HEK293 (cell line): Measurements from ENCODE around the gene PI16.

ENCODE experiments used
- CTCF ChIA-PET: fragments of 350-600 bp; formaldehyde crosslinking; extraction: SDS; loops from one replicate; lab custom pipeline; 2021; ENCODE audit warnings: antibody characterized with exemption; lab: Yijun Ruan, JAX
- POLR2A ChIA-PET: fragments of 300-600 bp; formaldehyde crosslinking; extraction: SDS; loops from one replicate; lab custom pipeline; 2020; ENCODE audit warnings: antibody characterized with exemption, inconsistent platforms; lab: Yijun Ruan, JAX
- H3K27ac ChIP-seq: fragments of 200-500 bp; sonication (Bioruptor generic); 2 replicates; pipeline ENCODE4 v1.5.1; 2014; ENCODE audit warnings: low read depth, low read length, control low read depth, inconsistent platforms; ENCODE audit errors: extremely low read depth
- H3K36me3 ChIP-seq, 2 experiments: fragments of 200-500 bp in 1 of 2; sonication (Bioruptor generic) in 1 of 2; 1 replicate in 1 of 2; 2 replicates in 1 of 2; pipeline ENCODE4 v1.5.1; 2014 to 2017; ENCODE audit warnings: inconsistent platforms in 2 of 2, low read length in 2 of 2; ENCODE audit not compliant: control insufficient read depth in 2 of 2, insufficient read depth in 1 of 2
- H3K4me1 ChIP-seq: fragments of 200-500 bp; sonication (Bioruptor generic); 2 replicates; pipeline ENCODE4 v1.5.1; 2014; ENCODE audit warnings: mild to moderate bottlenecking, low read length, inconsistent platforms; ENCODE audit not compliant: control insufficient read depth, insufficient read depth
- H3K4me3 ChIP-seq: 2 replicates; pipeline ENCODE4 v1.5.1; 2011; ENCODE audit warnings: low read depth, mild to moderate bottlenecking, control low read depth, low read length, moderate library complexity
- H3K9me3 ChIP-seq: fragments of 200-500 bp; sonication (Bioruptor generic); 2 replicates; pipeline ENCODE4 v1.5.1; 2014; ENCODE audit warnings: low read depth, low read length, inconsistent platforms; ENCODE audit not compliant: control insufficient read depth, insufficient read depth
- IKZF3 ChIP-seq: fragments of 450-650 bp; IDR thresholded peaks from 2 replicates; pipeline ENCODE4 v1.5.0; 2018; ENCODE audit warnings: missing biosample characterization, mild to moderate bottlenecking, missing genetic modification characterization, moderate library complexity
- TRIM28 ChIP-seq: IDR thresholded peaks from 2 replicates; pipeline ENCODE4 v1.6.1; 2011; ENCODE audit warnings: low read length, control low read depth, borderline replicate concordance
- ZBTB1 ChIP-seq: fragments of 450-650 bp; formaldehyde crosslinking; IDR thresholded peaks from 2 replicates; pipeline ENCODE4 v1.5.1; 2016; ENCODE audit warnings: missing biosample characterization, missing genetic modification characterization
- ZBTB20 ChIP-seq: fragments of 450-650 bp; formaldehyde crosslinking; IDR thresholded peaks from 2 replicates; pipeline ENCODE4 v1.5.1; 2016; ENCODE audit warnings: missing biosample characterization, missing genetic modification characterization
- ZNF292 ChIP-seq: fragments of 450-650 bp; formaldehyde crosslinking; IDR thresholded peaks from 2 replicates; pipeline ENCODE4 v1.5.1; 2016; ENCODE audit warnings: low read depth, missing biosample characterization, missing genetic modification characterization, borderline replicate concordance
- ZNF302 ChIP-seq: fragments of 450-650 bp; formaldehyde crosslinking; IDR thresholded peaks from 2 replicates; pipeline ENCODE4 v1.5.1; 2016; ENCODE audit warnings: missing biosample characterization, missing genetic modification characterization, low read depth
- ZNF311 ChIP-seq: fragments of 450-650 bp; formaldehyde crosslinking; IDR thresholded peaks from 2 replicates; pipeline ENCODE4 v1.5.1; 2017; ENCODE audit warnings: missing biosample characterization, missing genetic modification characterization, borderline replicate concordance
- ZNF366 ChIP-seq: fragments of 450-650 bp; formaldehyde crosslinking; conservative IDR thresholded peaks from 2 replicates; pipeline ENCODE4 v1.5.1; 2016; ENCODE audit warnings: missing biosample characterization, missing genetic modification characterization
- ZNF404 ChIP-seq: fragments of 450-650 bp; formaldehyde crosslinking; IDR thresholded peaks from 2 replicates; pipeline ENCODE4 v1.5.1; 2017; ENCODE audit warnings: missing biosample characterization, missing genetic modification characterization
- ZNF423 ChIP-seq: fragments of 450-650 bp; formaldehyde crosslinking; IDR thresholded peaks from 2 replicates; pipeline ENCODE4 v1.5.1; 2016; ENCODE audit warnings: missing biosample characterization, missing genetic modification characterization
- ZNF501 ChIP-seq: fragments of 450-650 bp; formaldehyde crosslinking; IDR thresholded peaks from 2 replicates; pipeline ENCODE4 v1.5.1; 2016; ENCODE audit warnings: missing biosample characterization, missing genetic modification characterization
- ZNF514 ChIP-seq: fragments of 450-650 bp; formaldehyde crosslinking; IDR thresholded peaks from 2 replicates; pipeline ENCODE4 v1.5.1; 2016; ENCODE audit warnings: missing biosample characterization, missing genetic modification characterization
- ZNF521 ChIP-seq: fragments of 450-650 bp; formaldehyde crosslinking; IDR thresholded peaks from 2 replicates; pipeline ENCODE4 v1.5.1; 2017; ENCODE audit warnings: missing biosample characterization, mild to moderate bottlenecking, missing genetic modification characterization
- ZNF529 ChIP-seq: fragments of 450-650 bp; formaldehyde crosslinking; IDR thresholded peaks from 2 replicates; pipeline ENCODE4 v1.5.1; 2017; ENCODE audit warnings: missing genetic modification characterization, missing biosample characterization; ENCODE audit not compliant: insufficient replicate concordance
- ZNF596 ChIP-seq: fragments of 450-650 bp; IDR thresholded peaks from 2 replicates; pipeline ENCODE4 v1.5.0; 2018; ENCODE audit warnings: missing biosample characterization, mild to moderate bottlenecking, missing genetic modification characterization, moderate library complexity
- ZNF629 ChIP-seq: fragments of 450-650 bp; formaldehyde crosslinking; IDR thresholded peaks from 2 replicates; pipeline ENCODE4 v1.5.1; 2017; ENCODE audit warnings: missing biosample characterization, missing genetic modification characterization
- ZNF654 ChIP-seq: fragments of 450-650 bp; formaldehyde crosslinking; IDR thresholded peaks from 2 replicates; pipeline ENCODE4 v1.5.1; 2016; ENCODE audit warnings: low read depth, missing biosample characterization, missing genetic modification characterization
- ZNF792 ChIP-seq: fragments of 450-650 bp; formaldehyde crosslinking; IDR thresholded peaks from 2 replicates; pipeline ENCODE4 v1.5.1; 2016; ENCODE audit warnings: missing biosample characterization, missing genetic modification characterization
- TF ChIP-seq, protein P1 (sequence below): fragments of 450-650 bp; formaldehyde crosslinking; IDR thresholded peaks from 2 replicates; pipeline ENCODE4 v1.5.1; 2017; ENCODE audit warnings: missing biosample characterization, missing genetic modification characterization
- TF ChIP-seq, protein P2 (sequence below): fragments of 450-650 bp; formaldehyde crosslinking; IDR thresholded peaks from 2 replicates; pipeline ENCODE4 v1.5.1; 2016; ENCODE audit warnings: missing biosample characterization, missing genetic modification characterization
- TF ChIP-seq, protein P3 (sequence below): fragments of 450-650 bp; formaldehyde crosslinking; IDR thresholded peaks from 2 replicates; pipeline ENCODE4 v1.5.1; 2016; ENCODE audit warnings: missing biosample characterization, missing genetic modification characterization
- TF ChIP-seq, protein P4 (sequence below): fragments of 450-650 bp; formaldehyde crosslinking; IDR thresholded peaks from 2 replicates; pipeline ENCODE4 v1.5.1; 2017; ENCODE audit warnings: missing biosample characterization, mild to moderate bottlenecking, missing genetic modification characterization, moderate library complexity

The PI16 gene, protein sequence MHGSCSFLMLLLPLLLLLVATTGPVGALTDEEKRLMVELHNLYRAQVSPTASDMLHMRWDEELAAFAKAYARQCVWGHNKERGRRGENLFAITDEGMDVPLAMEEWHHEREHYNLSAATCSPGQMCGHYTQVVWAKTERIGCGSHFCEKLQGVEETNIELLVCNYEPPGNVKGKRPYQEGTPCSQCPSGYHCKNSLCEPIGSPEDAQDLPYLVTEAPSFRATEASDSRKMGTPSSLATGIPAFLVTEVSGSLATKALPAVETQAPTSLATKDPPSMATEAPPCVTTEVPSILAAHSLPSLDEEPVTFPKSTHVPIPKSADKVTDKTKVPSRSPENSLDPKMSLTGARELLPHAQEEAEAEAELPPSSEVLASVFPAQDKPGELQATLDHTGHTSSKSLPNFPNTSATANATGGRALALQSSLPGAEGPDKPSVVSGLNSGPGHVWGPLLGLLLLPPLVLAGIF

DNA sequence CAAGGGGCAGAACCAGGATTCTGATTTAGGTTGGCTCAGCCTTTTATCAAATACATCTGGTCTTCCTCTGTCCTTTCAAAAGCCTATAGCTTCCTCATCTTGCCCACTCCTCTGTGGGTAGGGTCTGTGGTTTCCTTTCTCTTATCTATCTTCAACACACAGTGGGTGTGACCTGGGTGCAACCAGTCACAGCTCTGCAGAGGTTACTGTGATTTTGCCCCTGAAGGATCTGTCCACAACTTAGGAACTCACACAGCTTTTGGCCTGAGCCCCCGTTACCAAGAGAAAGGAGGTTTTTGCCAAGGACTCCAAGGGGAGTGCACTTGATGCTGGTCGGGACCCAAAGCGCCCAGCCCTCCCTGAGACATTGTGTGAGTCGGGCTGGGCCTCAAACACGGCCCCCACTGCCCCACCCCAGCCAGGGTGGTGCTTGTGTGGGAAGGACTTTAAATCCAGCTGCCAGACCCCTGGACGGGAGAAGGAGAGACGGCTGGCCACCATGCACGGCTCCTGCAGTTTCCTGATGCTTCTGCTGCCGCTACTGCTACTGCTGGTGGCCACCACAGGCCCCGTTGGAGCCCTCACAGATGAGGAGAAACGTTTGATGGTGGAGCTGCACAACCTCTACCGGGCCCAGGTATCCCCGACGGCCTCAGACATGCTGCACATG is at the start of gene PI16:
TSS of gene PI16 (plus strand) at position 477 of the 670 bp plus-strand sequence. CDS start at position 500, 23 bp downstream.
- no peak for TF ChIP-seq ZNF596
- TF ChIP-seq ZNF514 (tag by site-specific recombination) = no peak
- TF ChIP-seq ZNF302 = no peak
- TF ChIP-seq IKZF3 (tag by site-specific recombination) = no peak
- TF ChIP-seq, protein P1, sequence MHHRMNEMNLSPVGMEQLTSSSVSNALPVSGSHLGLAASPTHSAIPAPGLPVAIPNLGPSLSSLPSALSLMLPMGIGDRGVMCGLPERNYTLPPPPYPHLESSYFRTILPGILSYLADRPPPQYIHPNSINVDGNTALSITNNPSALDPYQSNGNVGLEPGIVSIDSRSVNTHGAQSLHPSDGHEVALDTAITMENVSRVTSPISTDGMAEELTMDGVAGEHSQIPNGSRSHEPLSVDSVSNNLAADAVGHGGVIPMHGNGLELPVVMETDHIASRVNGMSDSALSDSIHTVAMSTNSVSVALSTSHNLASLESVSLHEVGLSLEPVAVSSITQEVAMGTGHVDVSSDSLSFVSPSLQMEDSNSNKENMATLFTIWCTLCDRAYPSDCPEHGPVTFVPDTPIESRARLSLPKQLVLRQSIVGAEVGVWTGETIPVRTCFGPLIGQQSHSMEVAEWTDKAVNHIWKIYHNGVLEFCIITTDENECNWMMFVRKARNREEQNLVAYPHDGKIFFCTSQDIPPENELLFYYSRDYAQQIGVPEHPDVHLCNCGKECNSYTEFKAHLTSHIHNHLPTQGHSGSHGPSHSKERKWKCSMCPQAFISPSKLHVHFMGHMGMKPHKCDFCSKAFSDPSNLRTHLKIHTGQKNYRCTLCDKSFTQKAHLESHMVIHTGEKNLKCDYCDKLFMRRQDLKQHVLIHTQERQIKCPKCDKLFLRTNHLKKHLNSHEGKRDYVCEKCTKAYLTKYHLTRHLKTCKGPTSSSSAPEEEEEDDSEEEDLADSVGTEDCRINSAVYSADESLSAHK = no peak
- TF ChIP-seq ZNF521 = no peak
- TF ChIP-seq ZBTB1 = no peak
- TF ChIP-seq, protein P2, sequence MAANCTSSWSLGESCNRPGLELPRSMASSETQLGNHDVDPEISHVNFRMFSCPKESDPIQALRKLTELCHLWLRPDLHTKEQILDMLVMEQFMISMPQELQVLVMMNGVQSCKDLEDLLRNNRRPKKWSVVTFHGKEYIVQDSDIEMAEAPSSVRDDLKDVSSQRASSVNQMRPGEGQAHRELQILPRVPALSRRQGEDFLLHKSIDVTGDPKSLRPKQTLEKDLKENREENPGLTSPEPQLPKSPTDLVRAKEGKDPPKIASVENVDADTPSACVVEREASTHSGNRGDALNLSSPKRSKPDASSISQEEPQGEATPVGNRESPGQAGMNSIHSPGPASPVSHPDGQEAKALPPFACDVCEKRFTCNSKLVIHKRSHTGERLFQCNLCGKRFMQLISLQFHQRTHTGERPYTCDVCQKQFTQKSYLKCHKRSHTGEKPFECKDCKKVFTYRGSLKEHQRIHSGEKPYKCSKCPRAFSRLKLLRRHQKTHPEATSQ = no peak
- TF ChIP-seq ZNF423 (tag by site-specific recombination) = no peak
- TF ChIP-seq ZNF311 (tag by site-specific recombination) = no peak
- no peak for TF ChIP-seq ZNF292
- TF ChIP-seq ZNF501 = no peak
- TF ChIP-seq ZNF654 (tag by site-specific recombination) = no peak
- no peak for TF ChIP-seq ZNF529 (tag by site-specific recombination)
- no peak for TF ChIP-seq ZNF404 (tag by site-specific recombination)
- no peak for TF ChIP-seq TRIM28
- TF ChIP-seq ZBTB20 (tag by site-specific recombination) = no peak
- no peak for TF ChIP-seq ZNF366 (tag by site-specific recombination)
- TF ChIP-seq ZNF629 (tag by site-specific recombination) = no peak
- no peak for TF ChIP-seq ZNF792 (tag by site-specific recombination)
- POLR2A ChIA-PET = interaction anchor here (1.7 kb wide), 1 partner anchor 276 kb away, joined by 4 read pairs; the partner anchor contains the start of gene CDKN1A
- CTCF ChIA-PET = interaction anchor here (0.7 to 1.3 kb wide), 4 partner anchors 64 to 513 kb away, joined by 3 to 4 read pairs (median 4); no protein-coding TSS in a partner anchor
- Histone ChIP-seq H3K4me3 (no peak within 1 kb of the TSS), H3K9me3 (no peaks in the 10 kb centered on the region), H3K36me3 (no peaks in the 10 kb centered on the region), H3K4me1 (no peaks in the 10 kb centered on the region), H3K27ac (no peak within 1 kb of the TSS)

DNA sequence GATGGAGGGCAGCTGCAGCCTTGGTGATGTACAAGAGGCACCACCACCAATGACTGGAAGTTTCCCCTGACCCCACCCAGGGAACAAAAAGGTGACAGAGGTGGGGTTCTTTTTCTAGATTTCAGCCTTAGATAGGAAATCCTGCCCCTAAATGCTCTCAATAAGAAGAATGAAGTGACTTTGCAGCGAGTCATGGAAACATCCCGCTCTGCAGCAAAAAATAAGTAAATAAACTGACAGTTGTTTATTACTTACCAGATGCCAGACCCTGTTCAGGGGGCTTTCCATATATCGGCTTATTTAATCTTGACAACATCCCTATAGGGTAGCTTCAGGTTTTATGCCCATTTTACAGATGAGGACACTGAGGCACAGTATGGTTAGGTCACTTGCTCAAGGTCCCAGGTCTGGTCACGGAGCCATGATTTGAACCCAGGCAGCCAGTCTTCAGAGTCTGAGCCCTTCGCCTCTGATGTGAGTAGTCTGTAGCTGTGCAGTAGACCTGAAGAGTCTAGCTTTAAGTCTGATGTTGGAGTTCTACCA is 49.6 kb upstream of the PI16 start:
- no peak overlapping the region for H3K4me3 ChIP-seq
- CTCF ChIA-PET = interaction anchor here (0.9 to 4.2 kb wide), 4 partner anchors 9 to 141 kb away, joined by 3 to 22 read pairs (median 3); no protein-coding TSS in a partner anchor
- POLR2A ChIA-PET = no interaction called here
- H3K36me3 ChIP-seq = peaks cover 31 to 55% of the 10 kb centered on the region in 2 experiments
- H3K27ac ChIP-seq = no peak overlapping the region
- TF ChIP-seq, protein P3, sequence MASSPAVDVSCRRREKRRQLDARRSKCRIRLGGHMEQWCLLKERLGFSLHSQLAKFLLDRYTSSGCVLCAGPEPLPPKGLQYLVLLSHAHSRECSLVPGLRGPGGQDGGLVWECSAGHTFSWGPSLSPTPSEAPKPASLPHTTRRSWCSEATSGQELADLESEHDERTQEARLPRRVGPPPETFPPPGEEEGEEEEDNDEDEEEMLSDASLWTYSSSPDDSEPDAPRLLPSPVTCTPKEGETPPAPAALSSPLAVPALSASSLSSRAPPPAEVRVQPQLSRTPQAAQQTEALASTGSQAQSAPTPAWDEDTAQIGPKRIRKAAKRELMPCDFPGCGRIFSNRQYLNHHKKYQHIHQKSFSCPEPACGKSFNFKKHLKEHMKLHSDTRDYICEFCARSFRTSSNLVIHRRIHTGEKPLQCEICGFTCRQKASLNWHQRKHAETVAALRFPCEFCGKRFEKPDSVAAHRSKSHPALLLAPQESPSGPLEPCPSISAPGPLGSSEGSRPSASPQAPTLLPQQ (tag by site-specific recombination) = no peak
- TF ChIP-seq ZNF423 (tag by site-specific recombination) = no peak
- TF ChIP-seq, protein P4, sequence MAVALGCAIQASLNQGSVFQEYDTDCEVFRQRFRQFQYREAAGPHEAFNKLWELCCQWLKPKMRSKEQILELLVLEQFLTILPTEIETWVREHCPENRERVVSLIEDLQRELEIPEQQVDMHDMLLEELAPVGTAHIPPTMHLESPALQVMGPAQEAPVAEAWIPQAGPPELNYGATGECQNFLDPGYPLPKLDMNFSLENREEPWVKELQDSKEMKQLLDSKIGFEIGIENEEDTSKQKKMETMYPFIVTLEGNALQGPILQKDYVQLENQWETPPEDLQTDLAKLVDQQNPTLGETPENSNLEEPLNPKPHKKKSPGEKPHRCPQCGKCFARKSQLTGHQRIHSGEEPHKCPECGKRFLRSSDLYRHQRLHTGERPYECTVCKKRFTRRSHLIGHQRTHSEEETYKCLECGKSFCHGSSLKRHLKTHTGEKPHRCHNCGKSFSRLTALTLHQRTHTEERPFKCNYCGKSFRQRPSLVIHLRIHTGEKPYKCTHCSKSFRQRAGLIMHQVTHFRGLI (tag by site-specific recombination) = no peak
- H3K4me1 ChIP-seq = no peaks in the 10 kb centered on the region
- H3K9me3 ChIP-seq = no peaks in the 10 kb centered on the region
